EH (cell line): ENCODE results near the gene ASCL1.

Experiments used
- DNase-seq: peaks from one replicate; pipeline ENCODE4 v3.0.0-alpha.2; 2015; ENCODE audit warnings: low read depth

Gene ASCL1

GRCh38 chr12:102977945-102978706 is 20.7 kb downstream of the ASCL1 start:
- DNase-seq, result no peak

- DNase-seq, result no peak
These were observed 22.9 kb downstream of the ASCL1 start for GRCh38 chr12:102980350-102980749.

GRCh38 chr12:102990419-102990818 is 32.9 kb downstream of the ASCL1 start:
- DNase-seq, result no peak

- DNase-seq, result no peak
These were observed 34.8 kb downstream of the ASCL1 start for GRCh38 chr12:102992297-102992696.

- DNase-seq, result no peak
These were observed 35.2 kb downstream of the ASCL1 start for GRCh38 chr12:102992720-102993119.

- DNase-seq, result no peak
These were observed 36.1 kb downstream of the ASCL1 start for GRCh38 chr12:102993537-102993936.

GRCh38 chr12:102995372-102995771 is 37.9 kb downstream of the ASCL1 start:
- DNase-seq, result no peak
